ENCODE measurements around the gene TTI1.

Gene TTI1

DNA sequence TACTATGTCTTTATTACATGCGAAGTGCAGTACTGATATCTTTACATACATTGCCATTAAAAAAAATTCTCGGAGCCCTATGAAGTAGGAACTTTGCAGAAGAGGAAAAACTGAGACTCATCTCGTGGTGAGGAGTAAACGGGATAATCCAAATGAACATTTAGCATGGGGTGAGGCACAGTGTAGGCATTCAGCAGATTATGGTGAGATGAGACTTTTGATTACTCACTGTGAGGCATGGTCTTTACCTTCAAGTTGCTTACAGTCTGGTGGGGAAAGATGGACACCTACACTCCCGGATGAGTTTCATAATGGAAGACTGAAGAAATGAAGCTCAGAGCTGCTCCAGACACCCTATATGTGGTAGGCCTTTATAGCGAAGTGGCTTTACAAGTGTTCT lies 1.7 kb upstream of the TTI1 start:
- peak overlapping the region; percentile 66 for H3K4me3 ChIP-seq (ENCODE audit: low read depth, low read length)
- no peak for DNase-seq (ENCODE audit: low read depth, low spot score)
- in situ Hi-C loops (cut with HindIII; ENCODE audit: low sequenced_read_pairs) = no loop called here
- TF ChIP-seq, protein P1, sequence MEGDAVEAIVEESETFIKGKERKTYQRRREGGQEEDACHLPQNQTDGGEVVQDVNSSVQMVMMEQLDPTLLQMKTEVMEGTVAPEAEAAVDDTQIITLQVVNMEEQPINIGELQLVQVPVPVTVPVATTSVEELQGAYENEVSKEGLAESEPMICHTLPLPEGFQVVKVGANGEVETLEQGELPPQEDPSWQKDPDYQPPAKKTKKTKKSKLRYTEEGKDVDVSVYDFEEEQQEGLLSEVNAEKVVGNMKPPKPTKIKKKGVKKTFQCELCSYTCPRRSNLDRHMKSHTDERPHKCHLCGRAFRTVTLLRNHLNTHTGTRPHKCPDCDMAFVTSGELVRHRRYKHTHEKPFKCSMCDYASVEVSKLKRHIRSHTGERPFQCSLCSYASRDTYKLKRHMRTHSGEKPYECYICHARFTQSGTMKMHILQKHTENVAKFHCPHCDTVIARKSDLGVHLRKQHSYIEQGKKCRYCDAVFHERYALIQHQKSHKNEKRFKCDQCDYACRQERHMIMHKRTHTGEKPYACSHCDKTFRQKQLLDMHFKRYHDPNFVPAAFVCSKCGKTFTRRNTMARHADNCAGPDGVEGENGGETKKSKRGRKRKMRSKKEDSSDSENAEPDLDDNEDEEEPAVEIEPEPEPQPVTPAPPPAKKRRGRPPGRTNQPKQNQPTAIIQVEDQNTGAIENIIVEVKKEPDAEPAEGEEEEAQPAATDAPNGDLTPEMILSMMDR (IDR thresholded peaks at IDR 0.05; ENCODE audit: low read depth, low read length) = no peak

- peak overlapping the region; percentile 66 for H3K4me3 ChIP-seq (ENCODE audit: low read depth, low read length)
- no peak for DNase-seq (ENCODE audit: low read depth, low spot score)
- in situ Hi-C loops (cut with HindIII; ENCODE audit: low sequenced_read_pairs) = no loop called here
- TF ChIP-seq, protein P1 (IDR thresholded peaks at IDR 0.05; ENCODE audit: low read depth, low read length) = no peak
These were observed 923 bp upstream of the TTI1 start for GRCh38 chr20:38034108-38034649.

DNA sequence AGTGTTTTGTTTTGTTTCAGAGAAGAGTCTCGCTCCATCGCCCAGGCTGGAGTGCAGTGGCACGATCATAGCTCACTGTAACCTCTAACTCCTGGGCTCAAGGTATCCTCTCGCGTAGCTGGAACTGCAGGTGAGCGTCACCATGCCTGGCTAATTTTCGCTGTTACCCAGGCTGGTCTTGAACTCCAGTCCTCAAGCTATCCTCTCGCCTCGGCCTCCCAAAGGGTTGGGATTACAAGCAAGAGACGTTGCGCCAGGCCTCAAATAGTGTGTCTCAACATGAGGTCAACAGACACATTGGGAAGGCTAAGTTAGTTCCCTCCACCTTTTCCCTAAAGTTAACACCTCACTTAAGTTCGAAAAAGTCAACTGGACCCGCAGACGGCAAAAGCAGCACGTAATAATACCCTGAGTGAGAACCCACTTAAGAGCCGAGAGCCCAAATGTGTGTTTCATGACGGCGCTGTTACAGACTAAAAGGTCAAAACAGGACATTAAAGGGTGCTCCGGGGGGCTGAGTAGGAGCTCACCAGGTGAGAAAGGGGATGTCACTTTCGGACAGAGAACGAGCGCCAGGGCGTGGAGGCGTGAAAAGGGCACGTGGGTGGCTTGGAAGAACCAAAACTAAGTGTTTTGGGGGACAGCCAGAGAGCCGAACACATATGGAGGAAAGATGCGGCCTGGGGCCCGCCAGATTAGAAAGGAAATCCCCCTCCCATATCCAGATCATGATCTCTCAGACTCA lies 499 bp downstream of the TTI1 start:
- H3K4me3 ChIP-seq (ENCODE audit: low read depth, low read length) = peak overlapping the region; percentile 66
- no peak for DNase-seq (ENCODE audit: low read depth, low spot score)
- in situ Hi-C loops (cut with HindIII; ENCODE audit: low sequenced_read_pairs) = no loop called here
- TF ChIP-seq, protein P1 (IDR thresholded peaks at IDR 0.05; ENCODE audit: low read depth, low read length) = no peak

GRCh38 chr20:38031957-38032356 lies 1.3 kb downstream of the TTI1 start:
- DNase-seq (ENCODE audit: low read depth, low spot score) = no peak
- in situ Hi-C loops (cut with HindIII; ENCODE audit: low sequenced_read_pairs) = no loop called here
- TF ChIP-seq, protein P1 (IDR thresholded peaks at IDR 0.05; ENCODE audit: low read depth, low read length) = no peak
- no peak overlapping the region for H3K4me3 ChIP-seq (ENCODE audit: low read depth, low read length)

DNA sequence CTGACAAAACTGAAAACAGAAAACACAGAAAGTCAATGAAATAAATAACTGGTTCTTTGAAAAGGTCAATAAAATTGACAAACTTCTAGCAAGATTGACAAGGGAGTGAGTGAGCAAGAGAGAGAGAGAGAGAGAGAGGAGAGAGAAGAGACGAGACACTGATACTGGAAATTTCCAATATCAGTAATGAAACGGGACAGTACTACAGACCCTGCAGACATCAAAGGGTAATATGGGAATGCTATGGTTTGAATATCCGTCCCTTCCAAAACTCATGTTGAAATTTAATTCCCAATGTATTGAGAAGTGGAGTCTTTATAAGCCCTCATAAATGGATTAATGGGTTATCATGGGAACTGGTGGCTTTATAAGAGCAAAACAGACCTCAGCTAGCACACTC lies 3.8 kb downstream of the TTI1 start:
- no peak for DNase-seq (ENCODE audit: low read depth, low spot score)
- TF ChIP-seq, protein P1 (IDR thresholded peaks at IDR 0.05; ENCODE audit: low read depth, low read length) = no peak
- in situ Hi-C loops (cut with HindIII; ENCODE audit: low sequenced_read_pairs) = no loop called here
- H3K4me3 ChIP-seq (ENCODE audit: low read depth, low read length) = no peak overlapping the region

- no peak overlapping the region for H3K4me3 ChIP-seq (ENCODE audit: low read depth, low read length)
These were observed 8.8 kb downstream of the TTI1 start for GRCh38 chr20:38024496-38024895.

More at GRCh38 chr20:38024496-38024895, 8.8 kb downstream of the TTI1 start:
- TF ChIP-seq, protein P1 (IDR thresholded peaks at IDR 0.05; ENCODE audit: low read depth, low read length) = no peak
- DNase-seq (ENCODE audit: low read depth, low spot score) = no peak
- in situ Hi-C loops (cut with HindIII; ENCODE audit: low sequenced_read_pairs) = no loop called here
